Fibroblast of lung (primary cell): ENCODE data around the gene DPEP2.

ENCODE experiments used
- CTCF ChIP-seq, 2 donors: IDR thresholded peaks in 1 of 2; conservative IDR thresholded peaks in 1 of 2; 1 replicate in 1 of 2; 2 replicates in 1 of 2; pipeline ENCODE4 v1.5.1; 2011 to 2012; ENCODE audit warnings: low read length in 2 of 2, control low read depth in 1 of 2, inconsistent platforms in 1 of 2, low read depth in 1 of 2, mild to moderate bottlenecking in 1 of 2
- EZH2 ChIP-seq: IDR thresholded peaks from 2 replicates; pipeline ENCODE4 v1.5.1; 2012; ENCODE audit warnings: low read length, control low read depth, mild to moderate bottlenecking; ENCODE audit errors: missing control alignments

- TF ChIP-seq CTCF (conservative IDR thresholded peaks at IDR 0.05 in 1 of 2, IDR thresholded peaks at IDR 0.05 in 1 of 2; ENCODE audit: low read depth in 1 of 2, low read length in 2 of 2) (no peak), EZH2 (no peak)
Measured at GRCh38 chr16:67946966-67947558, 52.2 kb downstream of the DPEP2 start.
